Lower leg skin (tissue), 4 donors: ENCODE results near the gene GNAS. TPM values are rescaled to one million over a fixed set of nuclear protein-coding genes. Genes with fewer than 3 reads are reported as not detected.
"Not testable (repeated sequence)": the region's sequence is repeated elsewhere in the genome, so short reads cannot be mapped to it uniquely, and the experiment has no call there.

ENCODE experiments used
- DNase-seq, 2 donors: peaks; one replicate each; pipeline ENCODE4 v3.0.0-alpha.2; 2019; ENCODE audit warnings: low spot score in 2 of 2
- H3K4me3 ChIP-seq: fragments of 200-600 bp; sonication (generic); 2 replicates; pipeline ENCODE4 v1.5.1; 2017; ENCODE audit warnings: mild to moderate bottlenecking, low read depth; ENCODE audit not compliant: poor library complexity, severe bottlenecking
- CTCF ChIP-seq, 3 donors: fragments of 450-650 bp; IDR thresholded peaks; one replicate each; pipeline ENCODE4 v1.5.1; 2016; ENCODE audit warnings: antibody characterized with exemption in 3 of 3, mild to moderate bottlenecking in 3 of 3, moderate library complexity in 2 of 3
- POLR2A ChIP-seq, 2 donors: fragments of 450-650 bp; IDR thresholded peaks; one replicate each; pipeline ENCODE4 v1.6.1; 2016 to 2017; ENCODE audit warnings: antibody characterized with exemption in 2 of 2, mild to moderate bottlenecking in 1 of 2, moderate library complexity in 1 of 2
- WGBS, 2 donors: methylation state at CpG; one replicate each; pipeline ENCODE4 v1.1.5; 2018; 5-methylcytosine and 5-hydroxymethylcytosine counted together
- intact Hi-C: fragments of 100-400 bp; cut with DNase I; formaldehyde crosslinking; loops from one replicate; pipeline ENCODE4 v1.15.0; 2023; ENCODE audit warnings: low total_unique reads
- total RNA-seq, 4 donors: library from RNA; depleted of rRNA; stranded (reverse); fragments of >200 nt; gene quantifications; one replicate each; pipeline ENCODE4 v1.1.0, GENCODE V29; 2016

GNAS gene
- total RNA-seq, 4 donors from 2014 or later, result 335 to 473 (median 391) TPM

- H3K4me3 ChIP-seq, result no peak overlapping the region
- TF ChIP-seq POLR2A (IDR thresholded peaks at IDR 0.05) (no peak), CTCF (IDR thresholded peaks at IDR 0.05) (no peak)
- DNase-seq, result no peak
- intact Hi-C loops, result no loop called here
- 78 to 85% methylated on average over 8 of the region's 8 CpGs for WGBS, 2 donors
Observed at GRCh38 chr20:58824843-58825242, 27.7 kb upstream of the GNAS start.

- intact Hi-C loops, result no loop called here
- WGBS, 2 donors, result 91 to 94% methylated on average over 6 of the region's 6 CpGs
Observed at GRCh38 chr20:58825450-58825849, 27.1 kb upstream of the GNAS start.

GRCh38 chr20:58826271-58826670 is 26.2 kb upstream of the GNAS start:
- TF ChIP-seq CTCF (IDR thresholded peaks at IDR 0.05) (no peak), POLR2A (IDR thresholded peaks at IDR 0.05) (no peak)
- WGBS, 2 donors, result 84 to 93% methylated on average over 5 of the region's 5 CpGs
- H3K4me3 ChIP-seq, result no peak overlapping the region
- no peak for DNase-seq
- intact Hi-C loops, result no loop called here

More at GRCh38 chr20:58825450-58825849, 27.1 kb upstream of the GNAS start:
- no peak overlapping the region for H3K4me3 ChIP-seq
- TF ChIP-seq POLR2A (IDR thresholded peaks at IDR 0.05) (no peak), CTCF (IDR thresholded peaks at IDR 0.05) (no peak)
- no peak for DNase-seq

GRCh38 chr20:58828136-58828535 is 24.4 kb upstream of the GNAS start:
- intact Hi-C loops, result no loop called here
- no peak overlapping the region for H3K4me3 ChIP-seq
- 94 to 98% methylated on average over 2 of the region's 2 CpGs for WGBS, 2 donors
- TF ChIP-seq CTCF (IDR thresholded peaks at IDR 0.05), result no peak
- TF ChIP-seq POLR2A (IDR thresholded peaks at IDR 0.05), result no peak
- DNase-seq, result no peak

GRCh38 chr20:58828804-58829203 is 23.7 kb upstream of the GNAS start:
- intact Hi-C loops, DNase-seq, H3K4me3 ChIP-seq: not testable (repeated sequence)
- 88 to 93% methylated on average over 5 of the region's 5 CpGs for WGBS, 2 donors

GRCh38 chr20:58829531-58829941 is 23.0 kb upstream of the GNAS start:
- H3K4me3 ChIP-seq, result no peak overlapping the region
- TF ChIP-seq POLR2A (IDR thresholded peaks at IDR 0.05), result no peak
- TF ChIP-seq CTCF (IDR thresholded peaks at IDR 0.05), result no peak
- intact Hi-C loops, result no loop called here
- WGBS, 2 donors, result 40 to 58% methylated on average over 6 of the region's 6 CpGs
- DNase-seq, result no peak
